NCI-H774 (cell line): Measurements from ENCODE around the gene PLSCR1.

Source experiments
- DNase-seq: peaks from one replicate; lab custom pipeline; 2025; lab: John Stamatoyannopoulos, UW

Gene PLSCR1

DNA sequence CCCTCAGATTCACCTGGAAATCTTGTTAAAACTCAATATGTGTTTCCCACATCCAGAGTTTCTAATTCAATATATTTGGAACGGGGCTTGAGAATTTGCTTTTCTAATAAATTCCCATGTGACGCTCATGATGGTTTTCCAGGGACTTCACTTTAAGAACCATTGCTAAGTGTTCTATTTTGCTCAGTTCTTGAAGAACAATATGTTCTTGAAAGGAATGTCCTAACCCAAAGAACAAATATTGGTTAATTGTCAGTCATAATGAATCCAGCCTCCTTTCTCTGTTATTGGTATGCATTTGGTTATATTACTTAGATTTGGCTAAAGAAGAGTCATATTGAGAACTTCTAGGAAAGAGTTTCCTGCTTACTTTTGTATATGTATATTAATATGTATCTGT, 70.7 kb downstream of the PLSCR1 start:
- no peak for DNase-seq

DNA sequence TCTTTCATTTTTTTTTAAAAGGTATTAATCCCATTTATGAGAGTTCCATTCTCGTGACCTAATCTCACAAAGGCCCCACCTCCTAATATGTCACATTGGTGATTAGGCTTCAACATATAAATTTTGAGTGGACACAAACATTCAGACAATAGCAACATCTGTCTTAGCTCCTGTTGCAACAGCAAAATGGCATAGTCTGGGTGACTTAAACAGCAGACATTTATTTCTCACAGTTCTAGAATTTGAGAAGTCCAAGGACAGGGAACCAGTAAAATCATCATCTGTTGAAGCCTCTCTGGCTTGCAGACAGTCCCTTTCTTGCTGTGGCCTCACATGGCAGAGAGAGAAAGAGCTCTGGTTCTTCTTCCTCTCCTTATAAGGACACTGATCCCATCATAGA, 71.8 kb downstream of the PLSCR1 start:
- no peak for DNase-seq

- no peak for DNase-seq
Observed at GRCh38 chr3:146471012-146471411, 73.4 kb downstream of the PLSCR1 start.

DNA sequence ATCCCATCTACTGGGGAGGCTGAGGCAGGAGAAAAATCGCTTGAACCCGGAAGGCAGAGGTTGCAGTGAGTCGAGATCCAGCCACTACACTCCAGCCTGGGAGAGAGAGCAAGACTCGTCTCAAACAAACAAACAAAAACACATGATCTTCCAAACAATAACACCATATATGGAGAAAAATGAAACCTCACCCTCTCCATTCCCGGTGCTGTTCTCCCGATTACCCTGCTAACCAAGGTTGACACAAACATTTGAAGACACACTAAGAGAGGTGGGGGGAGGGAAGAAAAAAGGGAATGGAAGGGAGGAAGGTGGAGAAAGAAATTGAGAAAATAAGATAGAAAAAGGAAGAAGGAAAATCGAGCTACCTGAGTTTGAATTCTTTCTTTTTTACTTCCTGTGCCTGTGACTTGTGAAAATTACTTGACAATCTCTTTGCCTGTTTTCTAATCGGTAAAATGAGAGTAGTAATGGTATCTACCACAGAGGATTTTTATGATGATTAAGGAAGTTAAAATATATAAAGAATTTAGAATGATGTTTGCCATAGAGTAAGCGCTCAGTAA, 73.9 kb downstream of the PLSCR1 start:
- peak; percentile 59 for DNase-seq

- DNase-seq: peak; percentile 97
Observed at GRCh38 chr3:146469150-146470017, 75.0 kb downstream of the PLSCR1 start, which contains the start of gene PLSCR2. Gene PLSCR2 (minus strand): TSS chr3:146469561. CDS start chr3:146459904, 9,657 bp downstream.

DNA sequence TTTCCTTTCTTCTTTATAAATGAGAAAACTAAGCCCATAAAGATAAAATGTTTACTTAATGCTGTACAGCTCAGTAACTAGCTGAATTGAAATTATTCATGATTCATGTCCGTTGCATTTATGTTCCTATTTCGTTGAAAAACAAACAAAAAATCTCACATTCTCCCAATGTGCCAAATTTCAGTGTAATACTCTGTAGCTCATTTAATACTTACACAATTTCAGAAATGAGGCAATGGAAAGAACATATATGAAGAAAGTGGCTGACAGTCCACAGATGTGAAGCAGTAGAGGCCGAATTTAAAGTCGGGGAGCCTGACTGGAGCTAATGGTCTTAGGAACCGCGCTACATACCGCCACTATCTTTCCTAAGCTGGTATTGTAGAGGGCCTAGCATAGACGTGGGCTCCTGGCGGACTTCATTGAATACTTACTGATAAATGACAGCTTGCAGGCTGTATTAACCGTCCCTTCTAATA, 75.7 kb downstream of the PLSCR1 start:
- DNase-seq: peak; percentile 71

DNA sequence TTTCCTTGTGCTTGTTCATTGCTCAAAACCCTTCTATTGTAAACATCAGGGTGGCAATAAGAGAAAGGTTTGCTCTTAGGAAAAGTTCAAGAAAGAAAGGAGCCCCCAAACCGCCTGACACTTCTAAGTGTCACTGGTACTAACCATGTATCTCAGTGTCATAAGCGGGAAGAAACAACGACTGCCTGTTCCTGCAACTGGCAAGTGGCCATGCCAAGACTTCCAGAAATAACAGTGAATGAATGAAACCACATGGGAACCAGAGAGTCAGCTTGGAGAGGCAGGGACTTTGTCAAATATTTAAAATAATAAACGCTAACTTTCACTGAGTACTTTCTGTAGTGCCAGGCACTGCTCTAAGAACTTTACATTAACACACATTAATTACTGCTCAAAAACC, 76.2 kb downstream of the PLSCR1 start:
- no peak for DNase-seq

DNA sequence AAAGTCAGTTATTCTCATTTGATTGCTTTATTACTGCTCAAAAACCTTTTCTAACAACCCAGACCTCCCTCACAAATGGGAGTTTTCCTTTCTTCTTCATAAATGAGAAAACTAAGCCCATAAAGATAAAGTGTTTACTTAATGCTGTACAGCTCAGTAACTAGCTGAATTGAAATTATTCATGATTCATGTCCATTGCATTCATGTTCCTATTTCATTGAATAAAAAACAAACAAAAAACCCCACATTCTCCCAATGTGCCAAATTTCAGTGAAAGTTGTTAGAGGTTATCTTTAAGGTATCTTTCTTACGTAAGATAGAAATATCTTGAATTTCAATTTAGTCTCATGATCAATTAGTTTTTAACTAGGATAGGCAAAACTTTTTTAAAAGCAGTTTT, 77.8 kb downstream of the PLSCR1 start:
- no peak for DNase-seq

GRCh38 chr3:146465693-146466465, 78.5 kb downstream of the PLSCR1 start:
- DNase-seq: no peak
